ENCODE results near the gene AP2A2.

- TF ChIP-seq POLR2A (IDR thresholded peaks at IDR 0.05; ENCODE audit: low read depth), result no peak
- TF ChIP-seq CTCF (IDR thresholded peaks at IDR 0.05), result no peak
Measured at GRCh38 chr11:1014276-1014675, 88.6 kb downstream of the AP2A2 start.
